ENCODE measurements around the gene CENPX.

Gene CENPX

GRCh38 chr17:82008258-82008940 lies 14.3 kb downstream of the CENPX start:
- Histone ChIP-seq H3K36me3 (ENCODE audit: control insufficient read depth, low read length) (no peaks in the 10 kb centered on the region), H3K79me2 (ENCODE audit: control insufficient read depth, low read length) (no peaks in the 10 kb centered on the region), H3K9me3 (ENCODE audit: control insufficient read depth, insufficient read depth, low read length) (no peaks in the 10 kb centered on the region), H4K20me1 (ENCODE audit: control insufficient read depth, insufficient read depth, low read depth, low read length) (no peaks in the 10 kb centered on the region), H3F3A (ENCODE audit: control insufficient read depth, insufficient read depth) (no peaks in the 10 kb centered on the region), H3K4me3 (ENCODE audit: low read length) (no peak overlapping the region), H3K27me3 (ENCODE audit: control insufficient read depth, low read length) (no peaks in the 10 kb centered on the region), H3K27ac (ENCODE audit: low read depth, low read length) (no peak overlapping the region), H3K4me1 (ENCODE audit: control insufficient read depth, low read length) (no peaks in the 10 kb centered on the region), H3K4me2 (ENCODE audit: low read length) (no peak overlapping the region), H3K9me2 (replicated peaks; ENCODE audit: control insufficient read depth, low read length) (no peaks in the 10 kb centered on the region)
- TF ChIP-seq CTCF (IDR thresholded peaks at IDR 0.05; ENCODE audit: low read depth, low read length, poor library complexity, severe bottlenecking) = no peak
- no peak for TF ChIP-seq EZH2phosphoT487 (IDR thresholded peaks at IDR 0.05; ENCODE audit: borderline replicate concordance, low read length)

DNA sequence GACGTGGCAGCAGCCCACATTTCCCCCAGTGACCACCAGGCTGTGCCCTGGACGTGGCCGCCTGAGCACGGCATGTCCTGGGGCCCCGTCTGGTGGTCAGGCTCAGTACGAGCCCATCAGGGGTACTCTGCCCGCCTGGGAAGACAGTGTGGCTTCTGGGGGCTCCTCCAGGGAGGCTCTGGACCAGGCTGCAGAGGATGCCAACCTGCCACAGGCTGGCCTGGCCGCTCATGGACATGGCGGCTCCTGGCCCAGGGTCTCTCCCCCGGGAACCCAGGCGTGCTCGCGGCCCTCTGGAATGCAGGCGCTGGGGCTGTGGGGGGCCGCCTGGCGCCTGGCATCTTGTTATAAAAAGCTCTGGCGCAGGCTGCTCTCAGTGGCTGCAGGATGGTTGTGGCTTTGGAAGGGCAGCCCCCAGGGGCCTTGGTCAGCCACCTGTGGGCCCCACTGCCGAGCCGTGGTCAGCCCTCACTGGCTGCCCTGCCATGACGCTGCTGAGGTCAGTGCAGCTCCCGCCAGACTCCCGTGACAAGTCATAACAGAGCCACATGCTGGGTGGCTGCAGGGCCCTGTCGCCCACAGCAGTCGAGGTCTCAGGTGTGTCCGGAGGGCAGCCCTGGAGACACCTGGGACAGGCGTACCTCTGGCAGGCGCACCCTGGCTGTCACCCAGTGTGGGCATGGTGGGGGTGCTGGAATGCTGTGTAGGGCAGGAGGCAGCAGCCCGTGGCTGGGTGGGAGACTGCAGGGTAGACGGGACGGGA lies 15.0 kb downstream of the CENPX start:
- TF ChIP-seq EZH2phosphoT487 (IDR thresholded peaks at IDR 0.05; ENCODE audit: borderline replicate concordance, low read length) (no peak), CTCF (IDR thresholded peaks at IDR 0.05; ENCODE audit: low read depth, low read length, poor library complexity, severe bottlenecking) (no peak)
- no peak overlapping the region for H3K27ac ChIP-seq (ENCODE audit: low read depth, low read length)
- H3K9me3 ChIP-seq (ENCODE audit: control insufficient read depth, insufficient read depth, low read length) = no peaks in the 10 kb centered on the region
- no peaks in the 10 kb centered on the region for H3K4me1 ChIP-seq (ENCODE audit: control insufficient read depth, low read length)
- H3K9me2 ChIP-seq (replicated peaks; ENCODE audit: control insufficient read depth, low read length) = no peaks in the 10 kb centered on the region
- no peaks in the 10 kb centered on the region for H3K27me3 ChIP-seq (ENCODE audit: control insufficient read depth, low read length)
- H3K79me2 ChIP-seq (ENCODE audit: control insufficient read depth, low read length) = no peaks in the 10 kb centered on the region
- H3K4me3 ChIP-seq (ENCODE audit: low read length) = no peak overlapping the region
- no peaks in the 10 kb centered on the region for H4K20me1 ChIP-seq (ENCODE audit: control insufficient read depth, insufficient read depth, low read depth, low read length)
- H3K36me3 ChIP-seq (ENCODE audit: control insufficient read depth, low read length) = no peaks in the 10 kb centered on the region
- H3K4me2 ChIP-seq (ENCODE audit: low read length) = no peak overlapping the region
- H3F3A ChIP-seq (ENCODE audit: control insufficient read depth, insufficient read depth) = no peaks in the 10 kb centered on the region

- Histone ChIP-seq H3K9me3 (ENCODE audit: control insufficient read depth, insufficient read depth, low read length) (no peaks in the 10 kb centered on the region), H3K36me3 (ENCODE audit: control insufficient read depth, low read length) (no peaks in the 10 kb centered on the region), H3K27ac (ENCODE audit: low read depth, low read length) (no peak overlapping the region), H4K20me1 (ENCODE audit: control insufficient read depth, insufficient read depth, low read depth, low read length) (no peaks in the 10 kb centered on the region), H3K4me1 (ENCODE audit: control insufficient read depth, low read length) (no peaks in the 10 kb centered on the region), H3K4me3 (ENCODE audit: low read length) (no peak overlapping the region), H3K4me2 (ENCODE audit: low read length) (no peak overlapping the region), H3K79me2 (ENCODE audit: control insufficient read depth, low read length) (no peaks in the 10 kb centered on the region), H3F3A (ENCODE audit: control insufficient read depth, insufficient read depth) (no peaks in the 10 kb centered on the region), H3K9me2 (replicated peaks; ENCODE audit: control insufficient read depth, low read length) (no peaks in the 10 kb centered on the region), H3K27me3 (ENCODE audit: control insufficient read depth, low read length) (no peaks in the 10 kb centered on the region)
- TF ChIP-seq CTCF (IDR thresholded peaks at IDR 0.05; ENCODE audit: low read depth, low read length, poor library complexity, severe bottlenecking) = no peak
- no peak for TF ChIP-seq EZH2phosphoT487 (IDR thresholded peaks at IDR 0.05; ENCODE audit: borderline replicate concordance, low read length)
These were observed 15.5 kb downstream of the CENPX start for GRCh38 chr17:82007228-82007494.

Measured in DOHH2 (cell line).